Lung (tissue), 12 donors: ENCODE results near the gene IDH3G. TPM values are rescaled to one million over a fixed set of nuclear protein-coding genes. Genes with fewer than 3 reads are reported as not detected.

Experiments
- ATAC-seq: fragments of 200-7000 bp; cut with Tn5 transposase; one replicate; pipeline ENCODE4 v1.9.1; 2020; ENCODE audit warnings: moderate number of reproducible peaks; ENCODE audit not compliant: insufficient read depth, low FRiP score
- DNase-seq, 3 donors: peaks; one replicate each; pipeline ENCODE4 v3.0.0-alpha.2; 2013 to 2017
- H3K27ac ChIP-seq, 2 donors: one replicate each; pipeline ENCODE4 v1.5.1; 2013; ENCODE audit warnings: mild to moderate bottlenecking in 2 of 2, moderate library complexity in 2 of 2, control low read depth in 1 of 2, inconsistent platforms in 1 of 2, low read depth in 1 of 2, low read length in 1 of 2
- H3K27me3 ChIP-seq, 3 donors: one replicate each; pipeline ENCODE4 v1.5.1; 2013; ENCODE audit warnings: low read length in 2 of 3; ENCODE audit not compliant: control insufficient read depth in 3 of 3, insufficient read depth in 3 of 3
- H3K36me3 ChIP-seq, 4 donors: one replicate each; pipeline ENCODE4 v1.5.1; 2013; ENCODE audit warnings: low read length in 4 of 4, mild to moderate bottlenecking in 1 of 4, moderate library complexity in 1 of 4; ENCODE audit not compliant: control insufficient read depth in 4 of 4, insufficient read depth in 4 of 4
- H3K4me1 ChIP-seq, 5 donors: one replicate each; pipeline ENCODE4 v1.5.1; 2013; ENCODE audit warnings: low read length in 5 of 5, mild to moderate bottlenecking in 2 of 5, moderate library complexity in 1 of 5; ENCODE audit not compliant: control insufficient read depth in 5 of 5, insufficient read depth in 5 of 5
- H3K4me3 ChIP-seq: one replicate; pipeline ENCODE4 v1.5.1; 2013; ENCODE audit warnings: mild to moderate bottlenecking, control low read depth, moderate library complexity
- H3K9ac ChIP-seq, 2 donors: one replicate each; pipeline ENCODE4 v1.5.1; 2013; ENCODE audit warnings: low read length in 2 of 2, control low read depth in 1 of 2; ENCODE audit not compliant: insufficient read depth in 1 of 2
- H3K9me3 ChIP-seq, 4 donors: one replicate each; pipeline ENCODE4 v1.5.1; 2013; ENCODE audit warnings: low read length in 3 of 4, mild to moderate bottlenecking in 1 of 4, moderate library complexity in 1 of 4; ENCODE audit not compliant: control insufficient read depth in 4 of 4, insufficient read depth in 3 of 4
- WGBS, 2 donors: extraction: QIAGEN DNeasy Blood & Tissue Kit; methylation state at CpG; one replicate each; pipeline ENCODE4 v1.1.7; 2013; 5-methylcytosine and 5-hydroxymethylcytosine counted together
- polyA plus RNA-seq, 2 donors: library from polyadenylated mRNA; stranded (reverse); fragments of 200-250 nt; gene quantifications; one replicate each; pipeline ENCODE4 v1.2.1, GENCODE V29; 2013
- total RNA-seq, 2 donors: library from RNA; depleted of rRNA in 1 of 2; stranded (reverse); fragments of >200 nt in 1 of 2; gene quantifications; one replicate each; pipeline ENCODE4 v1.2.1, GENCODE V29; 2014 to 2021
- TF ChIP-seq, protein P1 (sequence below): IDR thresholded peaks from 2 replicates; pipeline ENCODE4 v1.5.1; 2012; ENCODE audit warnings: mild to moderate bottlenecking; ENCODE audit errors: control extremely low read depth, extremely low read depth
- donor health status: control.
- donor health status: control.
- donor health status: Bipolar disorder and iron deficiency.
- donor health status: healthy.
- donor health status: DM: yes; HTN: yes; CAD: no.

IDH3G gene
- total and polyA plus RNA-seq, 4 donors: 30.4 to 65.5 (median 54.7) TPM

DNA sequence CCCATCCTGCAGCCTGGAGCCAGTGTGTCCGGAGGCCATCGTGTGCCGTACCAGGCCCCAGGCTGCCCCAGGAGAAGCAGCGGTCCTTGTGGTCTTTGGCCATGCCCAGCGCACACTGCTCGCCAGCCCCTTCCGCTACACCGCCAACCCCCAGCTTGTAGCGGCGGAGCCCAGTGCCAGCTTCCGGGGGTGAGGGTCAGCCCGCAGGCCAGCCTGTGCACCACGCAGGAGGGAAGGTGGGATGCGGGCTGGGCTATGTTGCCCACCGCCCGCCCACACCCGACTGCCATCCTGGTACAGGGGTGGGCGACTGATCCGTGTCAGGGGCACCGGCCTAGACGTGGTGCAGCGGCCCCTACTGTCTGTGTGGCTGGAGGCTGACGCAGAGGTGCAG is 21.0 kb downstream of the IDH3G start:
- Histone ChIP-seq H3K27ac (no peak overlapping the region), H3K27me3 (no peaks in the 10 kb centered on the region), H3K4me3 (no peak overlapping the region), H3K9ac (no peak overlapping the region), H3K9me3 (peaks cover 0 to 2% (median 0%) of the 10 kb centered on the region in 4 donors), H3K4me1 (no peaks in the 10 kb centered on the region), H3K36me3 (no peaks in the 10 kb centered on the region)
- 96 to 98% methylated on average over 13 to 23 of the region's 23 CpGs for WGBS, 2 donors
- no peak for ATAC-seq
- DNase-seq: peak in 1 of 3 donors; percentile 9
- TF ChIP-seq, protein P1, sequence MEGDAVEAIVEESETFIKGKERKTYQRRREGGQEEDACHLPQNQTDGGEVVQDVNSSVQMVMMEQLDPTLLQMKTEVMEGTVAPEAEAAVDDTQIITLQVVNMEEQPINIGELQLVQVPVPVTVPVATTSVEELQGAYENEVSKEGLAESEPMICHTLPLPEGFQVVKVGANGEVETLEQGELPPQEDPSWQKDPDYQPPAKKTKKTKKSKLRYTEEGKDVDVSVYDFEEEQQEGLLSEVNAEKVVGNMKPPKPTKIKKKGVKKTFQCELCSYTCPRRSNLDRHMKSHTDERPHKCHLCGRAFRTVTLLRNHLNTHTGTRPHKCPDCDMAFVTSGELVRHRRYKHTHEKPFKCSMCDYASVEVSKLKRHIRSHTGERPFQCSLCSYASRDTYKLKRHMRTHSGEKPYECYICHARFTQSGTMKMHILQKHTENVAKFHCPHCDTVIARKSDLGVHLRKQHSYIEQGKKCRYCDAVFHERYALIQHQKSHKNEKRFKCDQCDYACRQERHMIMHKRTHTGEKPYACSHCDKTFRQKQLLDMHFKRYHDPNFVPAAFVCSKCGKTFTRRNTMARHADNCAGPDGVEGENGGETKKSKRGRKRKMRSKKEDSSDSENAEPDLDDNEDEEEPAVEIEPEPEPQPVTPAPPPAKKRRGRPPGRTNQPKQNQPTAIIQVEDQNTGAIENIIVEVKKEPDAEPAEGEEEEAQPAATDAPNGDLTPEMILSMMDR: no peak

DNA sequence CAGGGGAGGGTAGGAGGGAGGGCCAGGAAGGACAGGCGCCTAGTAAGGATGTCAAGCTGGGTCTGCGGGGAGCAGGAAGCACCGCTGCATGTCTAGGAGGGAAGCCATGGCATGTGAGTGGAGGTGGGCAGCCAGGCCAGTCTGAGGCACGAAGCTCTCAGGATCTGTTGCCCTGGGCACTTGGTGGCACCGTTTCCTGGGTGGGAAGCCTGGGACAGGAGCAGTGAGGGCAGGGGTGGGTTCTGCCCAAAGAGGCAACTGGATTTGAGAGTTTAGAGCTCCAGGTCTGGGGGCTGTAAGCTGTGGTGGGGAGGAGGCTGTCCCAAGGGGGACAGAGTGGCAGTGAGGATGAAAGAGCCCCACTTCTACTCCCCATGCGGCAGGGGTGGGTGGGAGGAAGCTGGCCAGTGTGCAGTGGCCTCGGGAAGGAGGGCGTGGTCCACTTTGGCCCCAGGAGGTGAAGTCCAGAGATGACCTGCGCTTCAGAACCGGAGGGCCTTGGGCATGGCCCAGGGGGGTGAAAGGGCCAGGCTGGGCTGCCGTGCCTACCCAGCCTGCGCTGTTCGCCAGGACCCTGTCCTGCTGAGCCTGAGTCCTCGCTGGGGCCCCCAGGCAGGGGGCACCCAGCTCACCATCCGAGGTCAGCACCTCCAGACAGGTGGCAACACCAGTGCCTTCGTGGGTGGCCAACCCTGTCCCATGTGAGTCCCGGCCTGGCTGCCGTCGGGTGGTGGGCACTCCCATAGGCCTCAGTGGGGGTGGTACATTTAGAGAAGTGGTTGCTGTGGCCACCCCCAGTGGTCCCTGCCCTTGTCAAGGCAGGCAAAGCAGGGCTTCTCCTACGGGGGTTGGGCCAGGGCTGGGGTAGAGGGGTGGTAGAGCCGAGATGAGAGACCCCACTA is 21.6 kb downstream of the IDH3G start:
- no peaks in the 10 kb centered on the region for H3K27me3 ChIP-seq
- 78 to 85% methylated on average over 6 to 21 of the region's 21 CpGs for WGBS, 2 donors
- no peak overlapping the region for H3K4me3 ChIP-seq
- peaks cover 0 to 2% (median 0%) of the 10 kb centered on the region in 4 donors for H3K9me3 ChIP-seq
- no peaks in the 10 kb centered on the region for H3K36me3 ChIP-seq
- no peak overlapping the region for H3K9ac ChIP-seq
- ATAC-seq (no peak), DNase-seq (no peak)
- no peak overlapping the region for H3K27ac ChIP-seq
- H3K4me1 ChIP-seq: no peaks in the 10 kb centered on the region
- TF ChIP-seq, protein P1: no peak

DNA sequence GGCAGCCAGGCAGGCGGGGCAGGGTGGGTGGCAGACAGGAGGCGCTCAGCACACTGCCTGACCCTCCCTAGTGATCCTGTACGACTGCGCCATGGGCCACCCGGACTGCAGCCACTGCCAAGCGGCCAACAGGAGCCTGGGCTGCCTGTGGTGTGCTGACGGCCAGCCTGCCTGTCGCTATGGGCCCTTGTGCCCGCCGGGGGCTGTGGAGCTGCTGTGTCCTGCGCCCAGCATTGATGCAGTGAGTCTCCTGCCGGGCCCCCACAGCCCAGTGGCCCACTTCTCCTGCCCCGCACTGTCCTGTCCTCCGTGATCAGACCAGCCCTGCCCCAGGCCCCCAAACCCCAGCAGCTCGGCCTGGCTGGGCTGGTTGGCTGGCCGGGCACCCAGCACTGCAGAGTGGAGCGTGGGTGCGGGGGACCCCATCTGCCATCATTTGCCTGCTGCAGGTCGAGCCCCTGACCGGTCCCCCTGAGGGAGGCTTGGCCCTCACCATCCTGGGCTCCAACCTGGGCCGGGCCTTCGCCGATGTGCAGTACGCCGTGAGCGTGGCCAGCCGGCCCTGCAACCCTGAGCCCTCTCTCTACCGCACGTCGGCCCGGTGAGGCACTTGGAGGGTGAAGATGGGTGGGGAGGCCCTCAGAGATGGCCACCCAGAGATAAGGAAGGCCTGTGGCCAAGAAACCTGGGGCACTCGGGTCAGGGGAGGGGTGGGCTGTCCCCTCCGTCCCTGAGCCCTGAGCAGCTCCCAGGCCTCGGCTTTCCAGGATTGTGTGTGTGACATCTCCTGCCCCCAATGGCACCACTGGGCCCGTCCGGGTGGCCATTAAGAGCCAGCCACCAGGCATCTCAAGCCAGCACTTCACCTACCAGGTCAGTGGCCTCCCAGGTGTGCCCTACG is 22.5 kb downstream of the IDH3G start:
- Histone ChIP-seq H3K27me3 (no peaks in the 10 kb centered on the region), H3K27ac (no peak overlapping the region), H3K9me3 (peaks cover 0 to 2% (median 0%) of the 10 kb centered on the region in 4 donors), H3K4me3 (no peak overlapping the region), H3K4me1 (peaks cover 0 to 2% (median 0%) of the 10 kb centered on the region in 5 donors), H3K36me3 (no peaks in the 10 kb centered on the region), H3K9ac (no peak overlapping the region)
- TF ChIP-seq, protein P1: no peak
- WGBS, 2 donors: 85 to 96% methylated on average over 19 to 37 of the region's 37 CpGs
- ATAC-seq (no peak), DNase-seq (no peak)
